Stimulated activated CD4-positive, alpha-beta T cell treated with anti-CD3 and anti-CD28 coated beads, Interleukin-15, amount 100 ng/mL, for 48 hours (primary cell): ENCODE results near the gene C4A.
"Not testable (repeated sequence)": the region's sequence is repeated elsewhere in the genome, so short reads cannot be mapped to it uniquely, and the experiment has no call there.

Experiments used
- DNase-seq, 2 donors: peaks; one replicate each; pipeline ENCODE4 v3.0.0-alpha.2; 2020; ENCODE audit warnings: low read depth in 2 of 2

C4A gene

DNA sequence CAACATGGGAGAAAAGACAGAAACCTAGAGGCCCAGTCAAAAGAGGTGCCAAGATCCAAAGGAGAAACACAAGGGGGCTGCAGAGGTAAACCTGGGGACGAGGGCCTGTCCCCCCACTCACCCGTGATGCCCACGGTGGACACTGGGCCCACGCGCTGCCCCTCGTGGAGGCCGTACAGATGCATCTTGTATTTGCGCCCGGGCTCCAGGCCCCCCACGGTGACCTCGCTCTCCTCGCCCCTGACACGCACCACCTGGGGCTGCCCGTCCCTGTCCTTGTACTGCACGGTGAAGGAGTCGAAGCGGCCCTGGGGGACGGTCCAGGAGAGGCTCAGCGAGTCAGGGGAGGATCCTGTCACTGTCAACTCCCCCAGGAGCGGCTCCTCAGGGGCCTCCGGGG lies 67.3 kb downstream of the C4A start:
- DNase-seq, result not testable (repeated sequence)

- DNase-seq, result not testable (repeated sequence)
Measured at GRCh38 chr6:32049736-32050135, 67.9 kb downstream of the C4A start.

DNA sequence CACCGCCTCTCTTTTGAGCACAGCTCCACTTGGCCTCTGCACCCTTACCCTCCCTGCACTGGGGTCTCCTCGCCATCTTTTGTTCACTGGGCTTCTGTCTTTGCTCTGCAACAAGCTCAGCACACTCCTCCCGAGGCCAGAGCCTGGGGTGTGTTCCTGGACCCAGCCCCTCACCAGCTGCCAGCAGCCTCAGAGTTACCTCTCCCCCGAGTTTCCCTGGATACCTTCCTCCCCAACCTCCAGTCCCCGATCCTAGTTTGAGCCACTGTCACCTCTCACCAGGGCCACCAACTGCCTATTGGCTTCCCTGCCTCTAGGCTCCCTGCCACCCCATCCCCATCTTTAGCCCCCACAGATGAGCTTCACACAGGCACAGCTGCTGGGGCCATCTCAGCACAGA lies 68.7 kb downstream of the C4A start:
- no peak for DNase-seq
